IMR-90 (cell line): ENCODE data around the gene GLRA2. TPM values are rescaled to one million over a fixed set of nuclear protein-coding genes. Genes with fewer than 3 reads are reported as not detected.

Source experiments
- ATAC-seq: fragments of 200-7000 bp; cut with Tn5 transposase; 2 replicates; pipeline ENCODE4 v1.9.1; 2020; ENCODE audit warnings: low read depth, mild to moderate bottlenecking, moderate library complexity
- BruUV-seq: library from RNA; stranded (reverse); fragments of 400-500 nt; replicated peaks from 2 replicates; lab custom pipeline; 2021; lab: Mats Ljungman, UMichigan
- CTCF ChIA-PET: fragments of 300-600 bp; formaldehyde crosslinking; extraction: SDS; loops from one replicate; lab custom pipeline; 2021; ENCODE audit warnings: antibody characterized with exemption; lab: Yijun Ruan, JAX
- POLR2A ChIA-PET: fragments of 300-600 bp; sonication (Branson Sonifier 250); formaldehyde crosslinking; loops from one replicate; lab custom pipeline; 2022; ENCODE audit warnings: antibody characterized with exemption; ENCODE audit not compliant: unreplicated experiment; lab: Charles Lee
- DNase-seq: peaks from one replicate; pipeline ENCODE4 v3.0.0; 2013
- H2AFZ ChIP-seq: replicated peaks from 2 replicates; pipeline ENCODE3; 2013; ENCODE audit warnings: low read length, mild to moderate bottlenecking; ENCODE audit not compliant: poor library complexity
- H2AK5ac ChIP-seq: 2 replicates; pipeline ENCODE4 v1.6.1; 2013; ENCODE audit warnings: low read depth, low read length, inconsistent platforms
- H2AK9ac ChIP-seq: replicated peaks from 2 replicates; pipeline ENCODE3; 2013; ENCODE audit warnings: mild to moderate bottlenecking, low read depth, low read length, moderate library complexity; ENCODE audit not compliant: poor library complexity
- H2BK120ac ChIP-seq: 2 replicates; pipeline ENCODE4 v1.6.1; 2013; ENCODE audit warnings: low read depth, low read length, inconsistent platforms
- H2BK15ac ChIP-seq: 3 replicates; pipeline ENCODE4 v1.6.1; 2013; ENCODE audit warnings: low read depth, low read length, inconsistent platforms
- H2BK20ac ChIP-seq: 2 replicates; pipeline ENCODE4 v1.6.1; 2013; ENCODE audit warnings: low read depth, mild to moderate bottlenecking, inconsistent platforms, low read length, moderate library complexity
- H2BK5ac ChIP-seq: 2 replicates; pipeline ENCODE4 v1.6.1; 2013; ENCODE audit warnings: mild to moderate bottlenecking, low read depth, low read length, inconsistent platforms; ENCODE audit not compliant: poor library complexity, severe bottlenecking
- H3K14ac ChIP-seq: replicated peaks from 2 replicates; pipeline ENCODE4 v1.6.1; 2013; ENCODE audit warnings: low read depth, low read length, inconsistent platforms
- H3K18ac ChIP-seq: 2 replicates; pipeline ENCODE4 v1.6.1; 2013; ENCODE audit warnings: low read depth, low read length, control low read depth
- H3K23ac ChIP-seq: 2 replicates; pipeline ENCODE4 v1.6.1; 2013; ENCODE audit warnings: low read depth, low read length, inconsistent platforms
- H3K27ac ChIP-seq: 2 replicates; pipeline ENCODE4 v1.5.1; 2013; ENCODE audit warnings: mild to moderate bottlenecking, control low read depth, low read length; ENCODE audit not compliant: insufficient read depth
- H3K27me3 ChIP-seq: 2 replicates; pipeline ENCODE4 v1.6.1; 2013; ENCODE audit warnings: low read length; ENCODE audit not compliant: control insufficient read depth, insufficient read depth
- H3K36me3 ChIP-seq: 2 replicates; pipeline ENCODE4 v1.6.1; 2013; ENCODE audit warnings: low read length, mixed read lengths; ENCODE audit not compliant: control insufficient read depth, insufficient read depth
- H3K4ac ChIP-seq: 2 replicates; pipeline ENCODE4 v1.6.1; 2013; ENCODE audit warnings: low read depth, low read length, inconsistent platforms
- H3K4me1 ChIP-seq: 2 replicates; pipeline ENCODE4 v1.6.1; 2013; ENCODE audit warnings: low read length, mixed read lengths; ENCODE audit not compliant: control insufficient read depth, insufficient read depth
- H3K4me2 ChIP-seq: 2 replicates; pipeline ENCODE4 v1.6.1; 2013; ENCODE audit warnings: low read depth, mild to moderate bottlenecking, control low read depth, low read length, moderate library complexity
- H3K4me3 ChIP-seq: 2 replicates; pipeline ENCODE4 v1.5.1; 2013; ENCODE audit warnings: low read depth, mild to moderate bottlenecking, control low read depth, low read length, moderate library complexity; ENCODE audit not compliant: insufficient read depth
- H3K56ac ChIP-seq: 2 replicates; pipeline ENCODE4 v1.6.1; 2013; ENCODE audit warnings: low read length, inconsistent platforms; ENCODE audit not compliant: insufficient read depth; ENCODE audit errors: extremely low read depth
- H3K79me1 ChIP-seq, 2 experiments: 2 replicates each; pipeline ENCODE4 v1.6.1; 2013; ENCODE audit warnings: low read length in 2 of 2, inconsistent platforms in 1 of 2, low read depth in 1 of 2
- H3K9ac ChIP-seq: 2 replicates; pipeline ENCODE4 v1.6.1; 2013; ENCODE audit warnings: low read depth, low read length, control low read depth
- H3K9me1 ChIP-seq: 2 replicates; pipeline ENCODE4 v1.6.1; 2013; ENCODE audit warnings: low read length, inconsistent platforms; ENCODE audit not compliant: insufficient read depth
- H3K9me3 ChIP-seq: 2 replicates; pipeline ENCODE4 v1.6.1; 2013; ENCODE audit warnings: low read length; ENCODE audit not compliant: control insufficient read depth, insufficient read depth
- H4K20me1 ChIP-seq: 2 replicates; pipeline ENCODE4 v1.6.1; 2013; ENCODE audit warnings: low read length, inconsistent platforms; ENCODE audit not compliant: insufficient read depth
- H4K5ac ChIP-seq: 2 replicates; pipeline ENCODE4 v1.6.1; 2013; ENCODE audit warnings: mild to moderate bottlenecking, low read depth, low read length, control low read depth
- H4K8ac ChIP-seq, 2 experiments: 2 replicates each; pipeline ENCODE4 v1.6.1; 2013; ENCODE audit warnings: low read depth in 2 of 2, low read length in 2 of 2, control low read depth in 1 of 2, inconsistent platforms in 1 of 2
- H4K91ac ChIP-seq: 2 replicates; pipeline ENCODE4 v1.6.1; 2013; ENCODE audit warnings: low read depth, low read length, inconsistent platforms; ENCODE audit not compliant: insufficient read depth
- BHLHE40 ChIP-seq: fragments of 150-350 bp; IDR thresholded peaks from 2 replicates; pipeline ENCODE4 v1.6.1; 2016; ENCODE audit warnings: mild to moderate bottlenecking, low read depth, low read length
- FOS ChIP-seq: fragments of 150-350 bp; IDR thresholded peaks from 2 replicates; pipeline ENCODE4 v1.6.1; 2016; ENCODE audit warnings: low read depth, low read length
- MXI1 ChIP-seq: IDR thresholded peaks from 2 replicates; pipeline ENCODE4 v1.6.1; 2012; ENCODE audit warnings: low read depth, mild to moderate bottlenecking, low read length, moderate library complexity, borderline replicate concordance
- POLR2A ChIP-seq: IDR thresholded peaks from 2 replicates; pipeline ENCODE4 v1.6.1; 2012; ENCODE audit warnings: mild to moderate bottlenecking, low read depth, low read length
- RAD21 ChIP-seq: IDR thresholded peaks from 2 replicates; pipeline ENCODE4 v1.6.1; 2012; ENCODE audit warnings: low read length, improper control_type of control experiment
- WGBS, 2 experiments: methylation state at CpG; one replicate each; pipeline versions ENCODE4 v1.1.5 to v1.1.7; 2013; ENCODE audit warnings: missing lambda C conversion rate in 2 of 2; ENCODE audit not compliant: insufficient read length in 1 of 2; ENCODE audit errors: extremely low coverage in 2 of 2; 5-methylcytosine and 5-hydroxymethylcytosine counted together
- dilution Hi-C: fragments of 300-500 bp; cut with HindIII; formaldehyde crosslinking; loops from one replicate; pipeline ENCODE4 v1.14.3; 2018; ENCODE audit warnings: low sequenced_read_pairs; ENCODE audit not compliant: unreplicated experiment
- in situ Hi-C: fragments of 300-500 bp; cut with MboI; formaldehyde crosslinking; loops from 3 replicates; pipeline ENCODE4 v1.14.3; 2019; ENCODE audit warnings: low sequenced_read_pairs, inconsistent platforms, mixed read lengths
- intact Hi-C: fragments of 100-400 bp; cut with micrococcal nuclease; formaldehyde crosslinking; loops from 2 replicates; pipeline ENCODE4 v1.10.0; 2022
- polyA plus RNA-seq, 3 experiments: library from polyadenylated mRNA; depleted of rRNA; stranded (reverse); fragments of >200 nt; gene quantifications; 2 replicates each; pipeline ENCODE4 v1.2.3, GENCODE V29; 2012; ENCODE audit warnings: low replicate concordance in 1 of 3
- total RNA-seq: library from RNA; depleted of rRNA; stranded (reverse); fragments of >200 nt; gene quantifications from 2 replicates; pipeline ENCODE4 v1.2.3, GENCODE V29; 2012
- TF ChIP-seq, protein P1 (sequence below): conservative IDR thresholded peaks from 2 replicates; pipeline ENCODE4 v1.5.1; 2012; ENCODE audit warnings: mild to moderate bottlenecking, low read depth, low read length, improper control_type of control experiment
- TF ChIP-seq, protein P2 (sequence below): fragments of 150-350 bp; IDR thresholded peaks from 2 replicates; pipeline ENCODE4 v1.6.1; 2016; ENCODE audit warnings: low read depth, mild to moderate bottlenecking, low read length, moderate library complexity, borderline replicate concordance

GLRA2 gene
- total and polyA plus RNA-seq, 2 of the 4 experiments (the other 2 are of a cell fraction) = not detected

DNA sequence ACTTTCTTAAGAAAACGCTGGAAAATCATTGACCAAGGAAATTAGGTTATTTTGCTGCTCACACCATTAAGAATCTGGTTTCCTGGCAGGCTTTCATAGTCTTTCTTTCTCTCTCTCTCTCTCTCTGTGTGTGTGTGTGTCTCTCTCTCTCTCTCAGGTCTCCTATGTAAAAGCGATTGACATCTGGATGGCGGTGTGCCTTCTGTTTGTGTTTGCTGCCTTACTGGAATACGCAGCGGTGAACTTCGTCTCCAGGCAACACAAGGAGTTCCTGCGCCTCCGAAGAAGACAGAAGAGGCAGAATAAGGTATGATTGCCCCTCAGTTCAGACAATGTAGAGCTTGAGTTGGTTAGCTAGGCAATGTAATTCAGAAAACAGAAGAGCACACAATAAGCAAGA, 161.2 kb downstream of the GLRA2 start:
- WGBS, 2 experiments = 94% methylated on average over 5 of the region's 8 CpGs; no CpG with 5 or more reads in 1 of the 2 experiments
- H2BK120ac ChIP-seq = no peak overlapping the region
- H3K4me3 ChIP-seq = no peak overlapping the region
- H2BK15ac ChIP-seq = no peak overlapping the region
- ATAC-seq = no peak
- no peak overlapping the region for H3K14ac ChIP-seq
- ChIA-PET POLR2A (no interaction called here), CTCF (no interaction called here)
- H3K4me1 ChIP-seq = no peaks in the 10 kb centered on the region
- no peaks in the 10 kb centered on the region for H3K79me1 ChIP-seq
- dilution Hi-C loops (no loop called here), intact Hi-C loops (loop anchor here (10.0 kb wide), 1 partner anchor 596 kb away; no protein-coding TSS in a partner anchor), in situ Hi-C loops (no loop called here)
- no peak overlapping the region for H2BK20ac ChIP-seq
- H4K91ac ChIP-seq = no peak overlapping the region
- no peak for TF ChIP-seq FOS
- TF ChIP-seq RAD21 = no peak
- no peak for TF ChIP-seq MXI1
- TF ChIP-seq BHLHE40 = no peak
- no peak for TF ChIP-seq POLR2A
- TF ChIP-seq, protein P1, sequence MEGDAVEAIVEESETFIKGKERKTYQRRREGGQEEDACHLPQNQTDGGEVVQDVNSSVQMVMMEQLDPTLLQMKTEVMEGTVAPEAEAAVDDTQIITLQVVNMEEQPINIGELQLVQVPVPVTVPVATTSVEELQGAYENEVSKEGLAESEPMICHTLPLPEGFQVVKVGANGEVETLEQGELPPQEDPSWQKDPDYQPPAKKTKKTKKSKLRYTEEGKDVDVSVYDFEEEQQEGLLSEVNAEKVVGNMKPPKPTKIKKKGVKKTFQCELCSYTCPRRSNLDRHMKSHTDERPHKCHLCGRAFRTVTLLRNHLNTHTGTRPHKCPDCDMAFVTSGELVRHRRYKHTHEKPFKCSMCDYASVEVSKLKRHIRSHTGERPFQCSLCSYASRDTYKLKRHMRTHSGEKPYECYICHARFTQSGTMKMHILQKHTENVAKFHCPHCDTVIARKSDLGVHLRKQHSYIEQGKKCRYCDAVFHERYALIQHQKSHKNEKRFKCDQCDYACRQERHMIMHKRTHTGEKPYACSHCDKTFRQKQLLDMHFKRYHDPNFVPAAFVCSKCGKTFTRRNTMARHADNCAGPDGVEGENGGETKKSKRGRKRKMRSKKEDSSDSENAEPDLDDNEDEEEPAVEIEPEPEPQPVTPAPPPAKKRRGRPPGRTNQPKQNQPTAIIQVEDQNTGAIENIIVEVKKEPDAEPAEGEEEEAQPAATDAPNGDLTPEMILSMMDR = no peak
- TF ChIP-seq, protein P2, sequence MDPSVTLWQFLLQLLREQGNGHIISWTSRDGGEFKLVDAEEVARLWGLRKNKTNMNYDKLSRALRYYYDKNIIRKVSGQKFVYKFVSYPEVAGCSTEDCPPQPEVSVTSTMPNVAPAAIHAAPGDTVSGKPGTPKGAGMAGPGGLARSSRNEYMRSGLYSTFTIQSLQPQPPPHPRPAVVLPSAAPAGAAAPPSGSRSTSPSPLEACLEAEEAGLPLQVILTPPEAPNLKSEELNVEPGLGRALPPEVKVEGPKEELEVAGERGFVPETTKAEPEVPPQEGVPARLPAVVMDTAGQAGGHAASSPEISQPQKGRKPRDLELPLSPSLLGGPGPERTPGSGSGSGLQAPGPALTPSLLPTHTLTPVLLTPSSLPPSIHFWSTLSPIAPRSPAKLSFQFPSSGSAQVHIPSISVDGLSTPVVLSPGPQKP = no peak
- H3K9me3 ChIP-seq = no peaks in the 10 kb centered on the region
- no peak overlapping the region for H3K23ac ChIP-seq
- no peaks in the 10 kb centered on the region for H3K27me3 ChIP-seq
- H3K18ac ChIP-seq = no peak overlapping the region
- no peaks in the 10 kb centered on the region for H4K20me1 ChIP-seq
- H3K4ac ChIP-seq = no peak overlapping the region
- H4K8ac ChIP-seq = no peak overlapping the region
- H2AK9ac ChIP-seq = no peak overlapping the region
- no peak overlapping the region for H3K56ac ChIP-seq
- no peak for DNase-seq
- no peak overlapping the region for H2AFZ ChIP-seq
- no peaks in the 10 kb centered on the region for H3K9me1 ChIP-seq
- H2AK5ac ChIP-seq = no peak overlapping the region
- BruUV-seq = no TSS peak
- no peak overlapping the region for H3K4me2 ChIP-seq
- H2BK5ac ChIP-seq = no peak overlapping the region
- no peaks in the 10 kb centered on the region for H3K36me3 ChIP-seq
- H3K27ac ChIP-seq = no peak overlapping the region
- H3K9ac ChIP-seq = no peak overlapping the region
- no peak overlapping the region for H4K5ac ChIP-seq
